CD4-positive, alpha-beta T cell treated with Interleukin-1 beta for 1 hour (primary cell): ENCODE results near the gene C8G.

Source experiments
- DNase-seq, 2 donors: peaks; one replicate each; pipeline ENCODE4 v3.0.0-alpha.2; 2020 to 2022

C8G gene

DNA sequence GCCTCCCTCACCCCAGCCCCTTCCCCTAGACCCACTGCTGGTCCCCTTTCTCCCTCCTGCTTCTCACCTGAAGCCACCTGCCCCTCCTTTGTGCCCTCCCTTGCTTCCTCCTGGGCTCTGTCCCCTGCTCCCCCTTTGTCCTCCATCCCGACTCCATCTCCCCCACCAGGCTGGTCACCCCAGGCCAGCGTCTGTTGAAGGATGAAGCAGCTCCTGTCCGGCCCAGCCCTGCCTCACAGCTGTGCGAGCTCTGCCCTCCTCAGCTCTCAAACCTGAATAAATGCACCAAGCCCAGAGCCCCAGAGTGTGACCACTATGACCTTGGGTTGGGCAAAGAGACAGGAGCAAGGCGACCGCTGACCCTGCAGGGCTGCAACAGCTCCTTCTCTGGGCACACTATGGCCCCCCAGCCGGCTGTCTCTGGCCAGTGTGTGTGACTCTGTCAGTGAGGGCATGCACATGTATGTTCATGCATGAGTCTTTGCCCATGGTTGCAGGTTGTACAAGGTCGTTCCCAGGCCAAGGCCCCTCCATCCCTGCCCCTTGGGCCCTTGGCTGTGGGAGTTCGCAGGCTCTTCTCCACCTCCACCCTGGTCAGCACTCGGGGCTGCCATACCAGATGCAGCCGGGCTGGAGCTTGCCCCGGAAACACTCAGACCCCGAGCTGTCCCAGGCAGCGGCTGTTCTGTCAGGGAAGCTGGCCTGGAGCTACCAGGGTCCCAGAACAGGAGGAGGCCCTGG, 10.3 kb downstream of the C8G start:
- DNase-seq, result no peak

DNA sequence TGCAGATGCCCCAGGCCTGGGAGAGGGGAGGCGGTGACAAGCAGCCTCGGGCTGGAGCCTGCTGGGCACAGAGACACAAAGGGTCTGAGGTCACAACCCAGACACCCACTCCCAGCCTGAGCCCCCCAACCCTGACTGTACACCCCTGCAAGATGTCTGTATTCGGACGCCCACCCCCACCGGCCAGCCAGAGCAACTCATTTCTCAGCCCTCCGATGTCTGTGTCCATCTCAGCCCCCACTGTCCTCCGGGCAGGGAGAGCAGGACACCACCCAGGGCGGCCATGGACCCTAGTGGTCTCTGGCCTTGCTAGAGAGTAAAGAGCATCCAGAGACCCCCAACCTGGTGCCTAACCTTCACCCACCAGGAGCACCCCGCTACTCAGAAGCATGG, 10.9 kb downstream of the C8G start:
- DNase-seq, result no peak

DNA sequence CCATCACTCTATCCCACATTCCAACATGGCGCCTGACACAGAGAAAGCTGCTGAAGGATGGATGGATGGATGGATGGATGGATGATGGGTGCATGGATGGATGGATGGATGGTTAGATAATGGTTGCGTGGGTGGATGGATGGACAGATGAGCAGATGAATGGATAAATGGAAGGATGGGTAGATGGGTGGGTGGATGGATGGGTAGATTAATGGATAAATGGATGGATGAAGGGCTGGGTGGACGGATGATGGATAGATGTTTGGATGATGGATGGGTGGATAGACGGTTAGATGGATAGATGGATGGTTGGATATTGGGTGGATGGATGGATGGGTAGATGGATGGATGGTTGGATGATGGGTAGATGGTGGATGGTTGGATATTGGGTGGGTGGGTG, 11.6 kb downstream of the C8G start:
- no peak for DNase-seq

DNA sequence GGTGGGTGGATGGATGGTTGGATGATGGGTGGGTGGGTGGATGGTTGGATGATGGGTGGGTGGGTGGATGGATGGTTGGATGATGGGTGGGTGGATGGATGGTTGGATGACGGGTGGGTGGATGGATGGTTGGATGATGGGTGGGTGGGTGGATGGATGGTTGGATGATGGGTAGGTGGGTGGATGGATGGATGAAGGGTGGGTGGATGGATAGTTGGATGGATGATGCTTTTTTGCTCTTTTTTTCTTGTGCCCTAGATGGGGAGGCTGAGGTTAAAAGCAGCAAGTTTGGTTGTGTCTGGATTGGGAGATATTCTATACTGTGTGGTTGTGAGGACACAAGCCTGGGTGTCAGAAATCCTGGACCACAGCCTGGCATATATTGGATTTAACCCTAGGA, 12.4 kb downstream of the C8G start:
- no peak for DNase-seq

DNA sequence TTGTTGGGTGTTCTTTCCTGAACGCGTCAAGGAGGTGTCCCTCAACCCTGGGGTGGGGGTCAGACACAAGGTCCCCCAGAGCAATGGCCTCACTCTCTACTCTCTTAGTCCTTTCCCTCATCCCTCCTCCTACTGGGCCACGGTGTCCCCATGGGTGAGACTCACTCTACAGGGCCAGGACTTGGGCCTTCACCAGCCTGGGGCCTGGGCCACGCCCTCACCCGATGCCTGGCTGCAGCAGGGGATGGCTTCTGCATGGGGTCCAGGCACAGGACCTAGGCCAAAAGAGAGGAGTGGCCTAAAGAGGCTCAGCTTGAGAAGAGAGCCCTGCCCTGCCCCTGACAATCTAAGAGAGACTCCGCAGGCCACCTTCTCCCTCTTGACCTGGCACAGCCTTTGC, 12.9 kb downstream of the C8G start:
- no peak for DNase-seq

DNA sequence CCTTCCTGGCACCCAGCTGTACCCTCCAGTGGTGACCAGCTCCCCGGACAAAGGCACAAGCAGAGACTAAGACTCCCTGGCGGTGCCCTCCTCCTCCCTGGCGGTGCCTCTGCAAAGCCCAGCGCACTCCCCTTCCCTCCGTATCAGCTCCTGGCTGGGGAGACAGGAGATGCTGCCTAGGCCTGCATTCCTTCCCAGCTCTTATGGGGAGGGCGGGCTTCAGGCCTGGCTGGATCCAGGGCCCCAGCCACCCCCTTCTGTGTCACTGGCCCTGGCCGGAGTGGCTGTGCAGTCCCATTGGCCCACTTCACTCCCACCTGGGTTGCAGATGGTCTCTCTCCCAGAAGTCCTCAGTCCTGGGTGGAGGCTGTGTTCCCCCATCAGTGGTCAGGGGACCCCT, 13.4 kb downstream of the C8G start:
- no peak for DNase-seq

DNA sequence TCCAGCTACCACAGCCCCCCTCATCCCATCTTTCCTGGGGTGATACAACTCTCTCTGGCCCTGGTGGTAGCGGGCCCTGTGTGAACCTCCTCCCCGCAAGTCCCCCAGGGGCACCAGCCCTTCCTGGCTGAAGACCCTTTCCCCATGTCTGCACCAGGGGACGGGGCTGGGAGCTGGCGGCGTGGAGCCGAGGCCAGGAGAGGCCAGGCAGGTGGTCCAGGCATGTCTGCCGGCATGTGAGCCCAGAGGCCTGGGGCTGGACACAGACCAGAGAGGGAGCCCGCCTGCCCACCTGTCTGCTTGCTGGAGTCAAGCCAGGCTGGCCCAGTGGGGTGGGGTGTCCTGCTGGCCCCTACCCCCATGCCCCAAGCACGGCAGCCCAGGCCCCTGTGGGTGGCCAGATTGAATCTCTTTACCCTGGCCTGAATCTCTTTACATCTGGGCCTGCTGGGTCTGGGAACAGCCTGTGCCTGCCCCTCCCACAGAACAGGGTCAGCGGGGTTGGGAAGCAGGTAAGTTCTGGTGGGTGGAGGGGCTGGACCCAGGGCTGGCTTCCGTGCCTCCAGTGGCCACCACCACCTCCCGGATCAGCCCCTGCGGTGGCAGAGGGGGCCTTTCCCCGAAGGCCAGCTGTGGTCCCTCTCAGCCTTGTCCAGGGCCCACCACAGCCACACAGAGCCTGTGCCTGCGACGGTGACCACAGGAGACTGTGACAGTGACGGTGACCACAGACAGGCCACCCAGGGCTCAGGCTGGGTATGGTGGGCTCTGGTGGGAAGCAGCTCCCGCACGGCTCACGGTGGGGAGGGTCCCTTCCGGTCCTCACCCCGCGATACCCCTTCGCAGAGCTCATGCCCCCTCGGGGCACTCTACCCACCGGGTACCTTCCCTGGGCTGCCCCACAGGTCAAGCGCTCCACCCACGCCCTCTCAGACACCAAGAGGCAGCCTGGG, 14.1 kb downstream of the C8G start:
- no peak for DNase-seq

DNA sequence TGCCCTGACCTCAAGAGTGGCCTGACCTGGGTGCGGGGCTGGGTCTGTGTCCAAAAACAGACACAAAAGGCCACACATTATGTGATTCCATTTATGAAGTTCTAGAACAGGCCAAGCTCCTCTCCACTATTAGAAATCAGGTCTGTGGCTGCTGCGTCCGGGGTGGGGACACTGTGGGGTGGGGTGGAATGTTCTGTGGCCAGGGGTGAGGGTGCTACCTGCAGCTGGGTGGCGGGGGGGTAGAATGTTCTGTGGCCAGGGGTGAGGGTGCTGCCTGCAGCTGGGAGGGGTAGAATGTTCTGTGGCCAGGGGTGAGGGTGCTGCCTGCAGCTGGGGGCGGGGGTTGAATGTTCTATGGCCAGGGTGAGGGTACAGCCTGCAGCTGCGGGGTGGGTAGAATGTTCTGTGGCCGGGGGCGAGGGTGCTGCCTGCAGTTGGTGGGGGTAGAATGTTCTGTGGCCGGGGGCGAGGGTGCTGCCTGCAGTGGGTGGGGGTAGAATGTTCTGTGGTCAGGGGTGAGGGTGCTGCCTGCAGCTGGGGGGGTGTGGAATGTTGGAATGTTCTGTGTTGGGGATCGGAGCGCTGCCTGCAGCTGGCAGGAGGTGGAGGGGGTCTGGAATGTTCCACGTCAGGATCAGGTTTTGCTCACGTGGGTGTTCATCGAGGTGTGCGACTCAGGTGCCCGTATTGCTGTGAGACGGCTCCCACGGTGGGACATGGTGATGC, 15.3 kb downstream of the C8G start:
- DNase-seq, result peak; percentile 49 to 58

DNA sequence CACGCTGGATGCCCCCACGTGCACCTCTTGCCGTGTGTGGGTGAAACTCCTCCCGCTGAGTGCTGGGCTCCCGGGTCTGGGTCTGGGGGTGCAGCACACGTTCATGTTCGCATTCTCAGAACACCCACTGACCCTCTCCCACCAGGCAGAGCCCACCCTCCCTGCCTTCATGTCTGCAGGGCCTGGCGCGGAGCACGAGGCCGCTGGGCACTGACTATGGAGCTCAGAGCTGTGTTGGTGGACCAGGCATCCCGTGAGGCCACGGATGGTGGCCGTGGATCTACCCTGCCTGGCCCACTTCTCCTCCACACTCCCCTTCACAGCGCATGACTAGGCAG, 15.9 kb downstream of the C8G start:
- no peak for DNase-seq

DNA sequence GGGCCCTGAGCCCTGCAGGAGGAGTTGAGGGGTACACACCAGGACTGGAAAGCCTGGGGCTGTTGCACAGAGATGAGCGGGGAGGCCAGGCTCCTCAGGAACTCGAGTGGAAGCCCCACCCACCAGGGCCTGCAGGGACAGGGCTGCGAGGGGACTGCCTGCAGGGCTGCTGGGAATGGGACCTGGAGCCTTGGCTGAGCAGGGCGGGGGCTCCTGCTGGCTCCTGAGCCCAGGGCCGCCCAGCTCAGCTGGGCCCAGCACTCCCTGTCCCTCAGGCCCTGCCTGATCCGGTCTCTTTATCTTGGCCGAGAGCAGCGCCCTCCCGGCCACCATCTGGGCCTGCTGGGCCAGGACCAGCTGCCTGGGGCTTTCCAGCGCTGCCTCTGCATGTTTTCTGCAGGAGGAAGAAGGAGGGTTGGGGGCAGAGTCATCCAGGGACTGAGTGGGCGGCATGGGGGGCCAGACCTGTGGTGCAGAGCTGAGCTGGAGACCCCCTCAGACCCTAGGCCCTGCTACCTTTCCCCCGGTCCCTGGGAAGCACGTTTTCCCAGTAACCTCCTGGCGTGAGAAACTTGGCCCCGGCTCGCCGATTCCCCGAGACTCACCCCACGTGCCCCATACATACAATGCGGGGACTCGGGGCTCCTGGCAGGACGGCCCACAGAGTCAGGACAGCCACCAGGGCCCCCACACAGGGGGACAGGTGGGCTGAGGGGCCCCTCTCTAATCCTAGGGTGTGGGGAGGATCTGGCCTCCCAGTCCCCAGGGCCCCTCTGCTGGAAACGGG, 16.4 kb downstream of the C8G start:
- no peak for DNase-seq

DNA sequence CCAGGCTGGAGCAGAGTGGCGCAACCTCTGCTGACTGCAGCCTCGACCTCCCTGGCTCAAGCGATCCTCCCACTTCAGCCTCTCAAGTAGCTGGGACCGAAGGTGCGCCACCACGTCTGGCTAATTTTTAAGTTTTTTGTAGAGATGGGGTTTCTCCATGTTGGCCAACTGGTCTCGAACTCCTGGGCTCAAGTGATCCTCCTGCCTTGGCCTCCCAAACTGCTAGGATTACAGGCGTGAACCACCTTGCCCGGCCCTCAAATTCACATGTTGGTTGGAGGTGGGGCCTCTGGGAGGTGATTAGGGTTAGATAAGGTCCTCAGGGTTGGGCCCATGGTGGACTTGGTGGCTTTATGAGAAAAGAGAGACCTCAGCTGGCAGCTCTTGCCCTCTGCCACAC, 17.1 kb downstream of the C8G start:
- no peak for DNase-seq

DNA sequence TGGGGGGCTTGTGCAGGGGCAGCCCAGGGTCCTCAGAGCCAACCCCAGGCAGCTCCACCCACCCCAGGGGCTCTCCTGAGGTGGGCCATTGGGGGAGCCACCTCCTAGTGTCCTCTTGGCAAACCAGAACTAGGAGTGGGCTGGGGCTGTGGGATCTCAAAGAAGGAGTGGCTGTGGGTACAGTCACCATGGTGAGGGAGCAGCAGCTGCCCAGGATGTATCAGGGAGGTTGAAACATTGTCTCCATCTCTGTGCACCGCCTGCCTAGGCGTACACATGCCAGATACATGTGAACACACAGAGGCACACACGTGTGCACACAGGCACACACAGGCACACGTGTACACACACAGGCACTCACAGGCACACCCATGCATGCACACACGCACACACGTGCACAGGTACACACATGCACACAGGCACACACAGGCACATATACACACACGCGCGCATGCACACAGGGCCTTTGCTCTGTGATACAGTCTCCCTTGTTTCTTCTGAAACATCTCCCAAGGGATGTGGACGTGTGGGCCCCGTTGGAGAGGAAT, 17.7 kb downstream of the C8G start:
- no peak for DNase-seq

DNA sequence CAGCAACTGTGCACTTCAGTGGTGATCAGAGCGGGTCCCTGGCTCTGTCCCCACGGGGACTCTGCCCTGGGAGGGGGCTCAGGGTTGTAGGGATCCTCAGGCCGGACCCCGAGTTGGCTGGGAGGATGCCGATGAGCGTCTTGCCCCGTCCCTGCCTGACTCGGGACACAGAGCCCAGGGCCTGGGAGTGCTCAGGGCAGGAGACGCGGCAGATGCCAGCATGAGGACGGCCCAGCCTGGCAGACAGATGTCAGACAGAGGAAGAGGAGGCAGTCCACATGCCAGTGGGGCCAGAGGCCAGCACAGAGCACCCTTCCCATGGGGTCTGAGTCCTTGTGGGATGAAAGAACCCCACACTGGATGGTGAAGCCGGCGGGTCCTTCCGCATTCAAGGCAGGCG, 18.3 kb downstream of the C8G start:
- no peak for DNase-seq

DNA sequence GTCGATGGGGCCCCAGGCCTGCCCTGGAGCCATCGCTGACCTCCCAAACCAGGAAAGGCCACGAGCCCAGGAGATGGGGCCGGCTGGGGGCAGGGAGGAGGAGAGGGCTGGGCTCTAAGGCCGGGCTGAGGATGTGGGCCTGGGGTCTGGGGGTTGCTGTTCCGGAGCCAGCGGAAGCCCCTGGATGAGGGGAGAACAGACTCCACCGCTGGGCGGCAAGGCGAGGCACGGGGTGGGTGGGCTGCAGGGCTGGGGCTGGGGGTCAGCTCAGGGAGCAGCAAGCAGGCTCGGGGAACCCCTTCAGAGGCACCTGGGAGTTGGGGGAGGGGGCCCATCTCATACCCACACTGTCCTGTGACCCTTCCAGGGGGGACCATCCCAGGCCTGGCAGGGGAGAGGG, 18.7 kb downstream of the C8G start:
- no peak for DNase-seq

DNA sequence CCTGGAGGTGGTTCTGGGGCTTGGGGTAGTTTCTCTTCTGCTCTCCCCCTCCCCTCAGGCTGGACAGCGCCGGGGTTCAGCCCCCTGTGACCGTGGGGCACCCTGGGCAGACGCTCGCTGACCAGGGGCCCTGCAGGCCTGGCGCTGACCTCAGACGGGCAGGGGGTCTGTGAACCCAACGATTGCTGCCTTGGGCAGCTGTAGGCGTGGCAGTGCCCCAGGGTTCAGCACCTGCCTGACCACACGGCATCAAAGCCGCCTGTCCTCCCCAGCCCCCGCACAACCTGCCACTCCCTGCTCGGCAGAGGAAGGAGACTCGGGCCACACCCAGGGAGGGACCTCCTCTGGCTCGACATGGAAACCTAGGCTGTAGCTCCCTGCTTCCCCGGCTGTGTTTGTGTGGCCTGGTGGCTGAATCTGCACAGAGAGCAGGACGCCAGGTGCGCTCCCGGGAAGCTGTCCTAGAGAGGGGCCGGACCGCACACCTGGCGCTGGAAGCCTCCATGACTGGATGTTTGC, 19.2 kb downstream of the C8G start:
- DNase-seq, result no peak

DNA sequence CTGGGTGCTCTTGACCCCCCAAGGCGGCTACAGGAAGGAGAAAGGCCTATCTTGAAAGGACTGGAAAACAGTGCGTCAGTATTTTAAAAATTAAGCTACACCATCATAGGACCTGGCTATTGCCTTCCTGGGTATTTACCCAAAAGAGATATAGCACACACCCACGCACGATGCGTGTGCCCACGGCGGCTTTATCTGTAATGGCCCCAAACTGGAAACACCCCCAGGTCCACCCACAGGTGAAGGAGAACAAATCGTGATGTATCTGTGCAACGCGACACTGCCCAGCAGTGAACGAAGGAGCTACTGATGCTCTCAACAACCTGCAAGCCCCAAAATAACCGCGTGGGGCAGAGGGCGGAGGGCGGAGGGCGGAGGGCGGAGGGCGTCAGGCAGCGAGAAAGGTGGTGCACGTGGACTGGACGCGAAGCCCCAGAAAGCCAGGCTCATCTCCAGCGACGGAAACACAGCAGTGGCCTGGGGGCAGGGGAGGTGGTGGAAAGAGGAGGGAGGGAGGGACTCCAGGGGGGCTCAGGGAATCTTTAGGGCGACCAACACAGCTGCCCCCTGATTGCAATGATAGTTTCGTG, 19.9 kb downstream of the C8G start:
- DNase-seq, result no peak

DNA sequence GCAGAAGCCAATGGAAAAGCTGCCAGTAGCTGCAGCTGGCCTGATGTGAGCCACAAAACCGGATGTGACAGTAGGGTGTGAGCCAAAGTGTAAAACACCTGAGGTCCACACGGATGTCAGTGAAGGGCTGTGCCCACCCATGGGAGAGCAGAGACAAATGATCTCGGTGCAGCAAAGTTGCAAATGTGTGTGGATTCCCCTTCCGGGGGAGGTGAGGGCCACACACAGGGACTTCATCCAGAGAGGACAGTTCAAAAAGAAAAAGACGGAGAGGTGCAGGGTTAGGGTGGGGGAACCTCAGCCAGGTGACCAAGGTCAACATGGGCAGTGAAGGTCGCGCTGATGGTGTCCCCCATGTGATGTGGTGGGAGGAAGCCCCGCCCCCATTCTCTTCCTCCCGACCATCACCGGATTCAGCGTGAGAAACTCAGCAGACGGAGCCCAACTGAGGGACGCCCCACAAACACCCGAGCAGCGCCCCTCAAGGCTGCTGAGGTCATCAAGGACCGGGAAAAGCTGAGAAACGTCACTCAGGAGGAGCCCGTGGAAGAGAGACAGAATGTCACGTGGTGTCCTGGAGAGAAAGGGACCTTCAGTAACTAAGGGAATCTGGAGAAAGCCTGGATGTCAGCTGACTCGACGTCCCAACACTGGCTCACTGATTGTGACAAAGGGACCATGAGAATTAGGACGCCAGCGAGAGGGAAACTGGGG, 20.9 kb downstream of the C8G start:
- peak; percentile 53 to 73 for DNase-seq

DNA sequence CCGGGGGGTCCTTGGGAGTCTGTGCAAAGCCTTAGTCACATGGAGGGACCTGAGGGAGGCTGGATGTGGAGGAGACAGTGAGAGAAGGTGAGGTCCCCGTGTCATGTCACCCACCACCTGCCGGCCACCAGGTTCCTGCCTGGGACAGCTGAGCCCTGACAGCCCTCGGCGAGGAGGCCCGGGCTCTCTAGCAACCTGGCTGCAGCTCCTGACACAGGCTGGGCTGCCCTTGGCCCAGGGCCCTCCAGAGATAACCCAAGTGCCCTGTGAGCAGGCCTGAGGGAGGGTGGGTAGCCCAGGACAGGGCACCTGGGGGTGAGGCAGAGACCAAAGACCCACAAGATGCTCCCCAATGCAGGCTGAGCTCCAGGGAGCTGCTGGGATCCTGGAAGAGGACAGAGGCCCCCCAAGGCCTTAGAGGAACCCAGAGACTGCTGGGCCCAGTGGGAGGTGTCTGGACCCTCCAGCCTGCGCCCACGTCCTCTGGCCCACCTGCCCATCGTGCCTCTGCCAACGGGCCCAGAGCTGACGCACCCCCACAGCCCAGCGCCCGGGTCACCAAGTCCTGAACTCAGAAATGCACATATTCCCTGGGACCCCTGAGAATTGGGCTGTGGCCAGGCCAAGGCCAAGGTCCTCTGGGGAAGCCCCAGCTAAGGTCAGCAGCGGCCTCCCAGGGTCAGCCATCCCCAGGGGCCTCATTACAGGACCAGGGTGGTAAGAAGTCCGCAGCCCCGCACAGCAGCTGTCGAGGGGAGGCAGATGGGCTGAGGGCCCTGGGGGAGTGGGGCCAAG, 23.5 kb downstream of the C8G start:
- no peak for DNase-seq

DNA sequence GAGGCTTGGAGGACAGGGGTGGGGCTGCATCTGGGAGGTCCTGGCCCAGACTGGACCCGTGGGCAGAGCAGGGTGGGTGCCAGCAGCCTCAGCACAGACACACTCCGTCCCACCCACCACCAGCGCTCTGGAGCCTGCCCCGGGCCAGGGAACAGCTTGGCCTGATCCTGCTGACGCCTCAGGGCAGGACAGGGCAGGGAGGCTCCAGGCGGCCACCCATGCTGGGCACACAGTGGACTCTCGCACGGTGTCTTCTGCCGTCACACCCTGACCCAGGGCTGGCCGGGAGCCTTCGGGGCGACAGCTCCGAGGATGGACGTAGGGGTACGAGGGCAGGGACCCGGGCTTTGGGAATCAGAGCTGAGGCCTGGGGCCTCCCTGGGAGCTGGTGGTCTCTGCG, 24.1 kb downstream of the C8G start:
- no peak for DNase-seq

DNA sequence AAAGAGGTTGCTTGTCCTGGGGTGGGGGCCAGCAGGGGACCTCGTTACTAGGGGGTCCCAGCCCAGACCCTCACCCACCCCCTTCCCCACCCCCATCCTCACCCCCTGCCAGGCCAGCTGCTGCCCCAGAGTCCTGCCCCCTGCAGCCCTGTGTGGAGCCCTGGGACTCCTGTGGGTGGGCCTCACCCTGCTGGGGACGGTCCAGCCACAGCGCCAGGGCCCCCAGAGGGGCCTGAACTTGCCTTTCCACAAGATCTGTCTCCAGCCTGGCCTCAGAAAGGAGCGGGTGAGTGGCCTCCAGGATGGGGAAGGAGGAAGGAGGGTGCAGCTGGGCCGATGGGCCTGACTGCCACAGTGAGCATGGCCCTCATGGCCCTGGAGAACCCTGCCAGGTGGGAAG, 24.7 kb downstream of the C8G start:
- no peak for DNase-seq
